Ramos (cell line): ENCODE data around the gene GGN.

Experiments
- in situ Hi-C: fragments of 300-500 bp; cut with MboI; formaldehyde crosslinking; loops from one replicate; pipeline ENCODE4 v1.14.3; 2022; ENCODE audit warnings: low sequenced_read_pairs; ENCODE audit not compliant: unreplicated experiment

The GGN gene

GRCh38 chr19:38389957-38390924 is 2.4 kb upstream of the GGN start:
- in situ Hi-C loops: no loop called here

- in situ Hi-C loops: no loop called here
Observed at GRCh38 chr19:38389101-38389925, 1.5 kb upstream of the GGN start.

- in situ Hi-C loops: no loop called here
Observed at GRCh38 chr19:38388349-38389100, 691 bp upstream of the GGN start, which contains the start of gene SPRED3. SPRED3 (plus strand) TSS chr19:38388697; CDS start chr19:38390303, 1,606 bp downstream.

DNA sequence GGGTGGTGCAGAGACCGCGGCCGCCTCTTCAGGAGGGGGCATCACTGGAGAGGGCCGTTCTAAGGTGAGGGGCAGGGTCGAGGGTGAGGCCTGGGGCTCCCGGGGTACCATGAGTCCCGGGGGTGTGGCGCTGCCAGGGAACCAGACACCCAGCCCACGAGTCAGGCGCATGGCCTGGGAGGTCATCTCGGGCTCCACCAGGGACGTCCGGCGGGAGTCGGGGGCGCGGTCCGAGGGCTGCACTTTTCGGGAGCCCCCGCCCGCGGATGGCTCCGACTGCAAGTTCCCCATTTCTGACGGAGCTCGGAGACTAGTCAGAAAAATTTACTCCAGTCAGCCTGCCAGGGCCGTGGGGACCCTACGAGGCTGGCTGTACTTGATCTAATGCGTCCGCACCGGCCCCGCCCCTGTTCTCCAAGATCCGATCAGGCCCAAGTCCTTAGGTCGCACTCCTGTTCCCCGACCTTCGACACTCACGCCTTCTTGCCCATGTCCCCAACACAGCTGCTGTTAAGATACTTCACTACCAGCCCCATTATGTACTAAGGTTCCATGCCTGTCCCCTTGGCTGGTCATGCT is 774 bp downstream of the GGN start:
- in situ Hi-C loops: no loop called here

GRCh38 chr19:38386300-38386970 is 1.4 kb downstream of the GGN start:
- in situ Hi-C loops: no loop called here

DNA sequence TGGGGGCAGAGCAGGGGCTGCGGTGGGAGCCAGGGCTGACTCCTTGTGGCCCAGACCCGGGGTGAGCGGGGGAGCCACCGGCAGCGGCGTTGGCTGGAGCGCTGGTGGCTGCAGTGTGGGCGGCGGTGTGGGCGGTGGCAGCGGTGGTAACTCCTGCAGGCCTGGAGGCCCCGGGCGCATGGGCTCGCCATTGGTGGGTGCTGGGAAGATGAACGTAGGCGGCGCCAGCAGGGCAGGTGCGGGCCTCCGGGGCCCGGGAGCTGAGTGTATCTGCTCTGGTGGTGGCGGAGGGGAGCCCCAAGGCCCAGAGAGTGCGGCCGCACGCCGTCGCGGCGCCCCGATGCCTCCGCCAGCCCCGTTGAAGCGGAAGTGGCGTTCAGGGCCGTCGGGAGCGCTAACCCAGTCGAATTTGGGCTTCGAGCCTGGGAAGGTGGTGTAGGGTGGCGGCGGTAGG is 2.0 kb downstream of the GGN start:
- in situ Hi-C loops: no loop called here

DNA sequence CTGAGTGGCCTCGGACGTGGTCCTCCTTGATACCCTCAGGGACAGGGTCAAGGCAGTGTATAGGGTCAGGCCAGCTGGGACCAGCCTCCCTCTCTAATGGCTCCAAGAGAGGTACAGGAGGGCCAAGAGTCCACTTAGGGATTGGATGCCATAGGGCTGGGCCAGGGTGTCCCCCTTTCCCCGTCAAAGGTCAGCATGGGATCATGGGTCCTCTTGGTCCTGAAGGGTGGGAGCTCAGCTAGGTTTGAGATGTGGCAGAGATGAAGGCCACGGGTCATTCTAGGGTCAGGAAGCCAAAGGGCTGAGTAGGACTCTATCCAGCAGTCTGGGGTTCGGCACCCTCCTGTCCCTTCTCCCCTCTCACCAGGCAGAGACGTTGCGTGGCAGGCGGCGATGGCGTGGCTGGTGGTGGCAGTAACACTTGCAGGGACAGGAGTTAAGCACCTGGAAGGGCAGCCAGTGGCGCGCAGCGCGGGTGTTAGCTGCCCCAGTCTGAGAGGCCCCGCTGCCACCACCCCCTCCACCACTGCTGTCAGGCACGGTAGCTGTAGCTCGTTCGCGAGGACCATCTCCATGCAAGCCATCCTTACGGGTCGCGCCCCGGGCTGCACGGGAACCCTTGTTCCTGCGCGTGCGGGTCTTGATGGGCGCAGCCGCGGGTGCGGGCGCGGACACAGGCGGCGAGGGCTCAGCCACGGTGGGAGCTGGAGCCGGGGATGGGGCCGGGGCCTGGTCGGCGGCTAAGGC is 2.6 kb downstream of the GGN start:
- in situ Hi-C loops: no loop called here

DNA sequence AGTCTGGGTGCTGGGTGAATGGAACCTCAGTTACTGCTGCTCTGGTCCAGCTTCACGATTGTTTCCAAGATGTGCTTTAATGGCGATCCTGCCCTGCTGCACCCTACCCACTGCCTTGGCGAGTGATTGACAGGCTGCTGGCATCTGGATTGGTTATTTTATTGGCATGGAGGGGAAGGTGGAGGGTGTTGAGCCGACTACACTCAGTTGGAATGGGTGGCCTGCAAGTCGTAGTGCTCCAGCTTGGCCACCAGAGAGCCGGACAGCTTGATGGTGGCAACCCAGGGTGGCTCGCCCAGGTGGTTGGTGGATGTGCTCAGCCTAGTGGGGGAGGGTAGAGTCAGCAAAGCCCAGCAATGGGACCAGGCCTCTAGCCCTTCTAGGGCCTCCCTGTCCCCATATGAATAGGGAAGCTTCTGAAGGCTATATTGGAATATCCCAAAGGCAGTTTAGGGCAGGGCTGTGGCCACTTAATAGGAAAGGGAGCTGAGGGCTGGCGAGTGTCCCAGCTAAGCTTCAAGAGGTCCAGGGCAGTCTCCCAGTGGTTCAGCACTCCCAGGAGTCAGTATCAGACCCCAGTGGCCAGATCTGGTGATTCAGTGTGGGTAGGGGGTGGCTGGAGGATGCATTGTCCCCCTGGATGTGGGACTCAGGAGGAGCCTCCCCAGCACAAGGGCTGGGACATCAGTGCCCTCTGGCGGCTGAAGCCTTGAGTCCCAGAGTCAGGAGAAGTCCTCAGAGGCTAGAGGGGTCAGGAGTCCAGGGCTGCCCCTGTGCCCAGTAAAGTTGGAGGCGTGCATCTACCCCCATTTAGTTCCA is 3.4 kb downstream of the GGN start:
- in situ Hi-C loops: no loop called here

- in situ Hi-C loops: no loop called here
Observed at GRCh38 chr19:38383743-38384142, 4.1 kb downstream of the GGN start.

DNA sequence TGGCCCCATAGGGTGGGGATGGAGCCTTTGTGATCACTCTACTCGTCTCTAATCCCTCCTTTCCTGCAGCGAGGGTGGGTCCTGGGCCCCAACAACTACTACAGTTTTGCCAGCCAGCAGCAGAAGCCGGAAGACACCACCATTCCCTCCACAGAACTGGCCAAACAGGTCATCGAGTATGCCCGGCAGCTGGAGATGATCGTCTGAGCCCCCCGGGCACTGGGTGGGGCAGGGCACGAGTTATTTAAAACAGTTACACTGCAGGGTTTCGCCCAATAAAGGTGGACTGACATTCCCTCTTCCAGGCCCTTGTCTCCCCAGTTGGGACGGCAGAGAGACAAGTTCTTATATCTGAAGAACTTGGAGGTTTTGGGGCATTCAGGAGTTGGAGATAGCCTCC is 4.7 kb downstream of the GGN start:
- in situ Hi-C loops: no loop called here

DNA sequence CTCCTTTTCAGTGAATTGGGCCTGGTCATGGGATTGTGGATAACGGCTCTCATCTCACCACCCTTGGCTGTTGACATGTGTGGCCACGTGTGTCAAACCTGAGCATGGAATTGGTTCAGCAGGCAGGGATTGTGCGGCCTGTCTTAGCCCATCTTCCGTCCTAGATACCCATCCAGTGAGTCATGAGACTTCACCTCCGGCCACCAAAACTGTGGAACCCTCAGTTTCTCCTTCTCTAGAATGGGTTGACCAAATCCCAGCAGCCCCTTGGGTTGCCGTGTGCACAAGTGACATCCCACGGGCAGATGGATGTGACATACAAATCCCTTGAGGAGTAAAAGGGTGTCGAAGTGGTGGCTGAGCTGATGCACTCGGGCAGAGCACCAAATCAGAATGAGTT is 6.7 kb downstream of the GGN start:
- in situ Hi-C loops: no loop called here

DNA sequence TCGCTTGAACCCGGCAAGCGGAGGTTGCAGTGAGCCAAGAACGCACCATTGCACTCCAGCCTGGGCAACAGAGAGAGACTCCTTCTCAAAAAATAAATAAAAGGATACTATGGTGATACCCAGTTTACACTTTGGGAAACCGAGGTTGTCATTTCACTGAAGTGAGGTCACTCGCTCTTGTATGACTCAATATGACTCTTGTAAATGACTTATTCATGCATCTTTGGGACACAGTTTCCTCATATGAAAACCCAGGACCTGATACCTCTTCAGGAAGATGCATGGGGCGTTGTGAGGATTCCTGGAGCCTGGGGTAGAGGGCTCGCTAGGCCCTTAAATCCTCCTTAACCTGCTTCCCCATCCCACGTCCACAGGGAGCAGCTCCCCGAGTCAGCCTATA is 9.0 kb downstream of the GGN start:
- in situ Hi-C loops: no loop called here

- in situ Hi-C loops: no loop called here
Observed at GRCh38 chr19:38377052-38377451, 10.8 kb downstream of the GGN start.

- in situ Hi-C loops: no loop called here
Observed at GRCh38 chr19:38376576-38376975, 11.3 kb downstream of the GGN start.

- in situ Hi-C loops: no loop called here
Observed at GRCh38 chr19:38375748-38376147, 12.1 kb downstream of the GGN start.

- in situ Hi-C loops: no loop called here
Observed at GRCh38 chr19:38375098-38375493, 12.7 kb downstream of the GGN start.

DNA sequence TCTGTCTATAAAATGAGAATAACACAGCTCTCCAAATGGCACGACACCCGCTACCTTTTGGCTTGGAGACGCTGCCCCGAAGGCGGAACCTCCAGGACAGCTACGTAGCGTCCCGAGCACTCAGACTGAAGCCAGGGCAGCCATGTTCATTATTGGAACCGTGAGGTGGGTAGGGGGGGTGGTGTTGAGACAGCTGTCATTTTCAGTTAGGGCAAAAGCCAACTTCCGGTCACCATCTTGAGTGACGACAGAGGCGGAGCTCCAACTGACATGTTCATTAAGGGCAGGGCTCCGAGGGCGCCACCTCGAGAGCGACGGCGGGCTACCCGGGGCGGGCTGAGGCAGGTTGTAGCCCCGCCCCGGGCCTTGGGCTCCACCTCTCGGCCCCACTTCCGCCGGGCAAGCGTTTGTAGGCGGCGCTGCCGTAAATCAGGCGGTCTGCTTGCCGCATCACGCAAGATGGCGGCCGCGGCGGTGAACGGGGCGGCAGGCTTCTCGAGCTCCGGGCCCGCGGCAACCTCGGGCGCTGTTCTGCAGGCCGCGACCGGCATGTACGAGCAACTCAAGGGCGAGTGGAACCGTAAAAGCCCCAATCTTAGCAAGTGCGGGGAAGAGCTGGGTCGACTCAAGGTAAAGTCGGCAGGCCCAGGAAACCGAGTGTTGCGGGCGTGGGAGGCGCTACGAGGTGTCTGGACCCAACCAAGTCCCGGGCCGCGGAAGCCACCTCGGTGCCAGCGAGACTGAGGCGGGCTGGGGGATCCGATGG is 13.3 kb downstream of the GGN start, which contains the start of gene PSMD8:
Gene PSMD8, plus strand, starts transcription at position 240 of the 766 bp plus-strand sequence. Its CDS starts 31 bp downstream, at position 271.
- in situ Hi-C loops: no loop called here
